H1 (cell line): ENCODE measurements around the gene CENPP. TPM values are rescaled to one million over a fixed set of nuclear protein-coding genes. Genes with fewer than 3 reads are reported as not detected.

Source experiments
- BCL11A ChIP-seq, 2 experiments: IDR thresholded peaks; one replicate each; pipeline ENCODE4 v1.6.1; 2011; ENCODE audit warnings: low read depth in 2 of 2, low read length in 2 of 2, mild to moderate bottlenecking in 2 of 2
- CHD1 ChIP-seq: IDR thresholded peaks from 2 replicates; pipeline ENCODE4 v1.6.1; 2012; ENCODE audit warnings: low read depth, low read length, improper control_type of control experiment
- PHF8 ChIP-seq: fragments of 200-600 bp; sonication (generic); conservative IDR thresholded peaks from 2 replicates; pipeline ENCODE4 v1.7.1; 2012; ENCODE audit warnings: low read depth, mild to moderate bottlenecking, inconsistent platforms, low read length, moderate library complexity
- polyA plus RNA-seq, 7 experiments: library from polyadenylated mRNA; depleted of rRNA in 3 of 7; stranded (reverse) in 5 of 7; unstranded in 2 of 7; fragments of >200 nt in 5 of 7; fragments of 200-250 nt in 2 of 7; gene quantifications; 1 replicate in 5 of 7; 2 replicates in 1 of 7; 4 replicates in 1 of 7; pipeline versions ENCODE4 v1.2.1 to v1.2.3, GENCODE V29; 2011 to 2013; ENCODE audit warnings: missing spikeins in 2 of 7, mixed read lengths in 2 of 7
- total RNA-seq: library from RNA; stranded (reverse); fragmentation: NEBNext Ultra II Directional; extraction: Animal tissue kit (Norgen Biotek cat#: 25700); gene quantifications from 2 replicates; pipeline ENCODE4 v1.2.1, GENCODE V29; 2021
- TF ChIP-seq, protein P1 (sequence below): IDR thresholded peaks from 2 replicates; pipeline ENCODE4 v1.6.1; 2012; ENCODE audit warnings: inconsistent platforms
- TF ChIP-seq, protein P2 (sequence below): IDR thresholded peaks from 2 replicates; pipeline ENCODE4 v1.6.1; 2011; ENCODE audit warnings: low read length, improper control_type of control experiment

The CENPP gene
- total and polyA plus RNA-seq, 2 of the 8 experiments (the other 6 are each of a cell fraction or from before 2014, with no cell fraction given): 2.7 to 10.8 TPM

GRCh38 chr9:92525306-92525705 lies 199.6 kb downstream of the CENPP start (continued):
- TF ChIP-seq, protein P1, sequence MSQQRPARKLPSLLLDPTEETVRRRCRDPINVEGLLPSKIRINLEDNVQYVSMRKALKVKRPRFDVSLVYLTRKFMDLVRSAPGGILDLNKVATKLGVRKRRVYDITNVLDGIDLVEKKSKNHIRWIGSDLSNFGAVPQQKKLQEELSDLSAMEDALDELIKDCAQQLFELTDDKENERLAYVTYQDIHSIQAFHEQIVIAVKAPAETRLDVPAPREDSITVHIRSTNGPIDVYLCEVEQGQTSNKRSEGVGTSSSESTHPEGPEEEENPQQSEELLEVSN: no peak
- TF ChIP-seq BCL11A (IDR thresholded peaks at IDR 0.05; ENCODE audit: low read depth in 2 of 2, low read length in 2 of 2): no peak
- TF ChIP-seq, protein P2, sequence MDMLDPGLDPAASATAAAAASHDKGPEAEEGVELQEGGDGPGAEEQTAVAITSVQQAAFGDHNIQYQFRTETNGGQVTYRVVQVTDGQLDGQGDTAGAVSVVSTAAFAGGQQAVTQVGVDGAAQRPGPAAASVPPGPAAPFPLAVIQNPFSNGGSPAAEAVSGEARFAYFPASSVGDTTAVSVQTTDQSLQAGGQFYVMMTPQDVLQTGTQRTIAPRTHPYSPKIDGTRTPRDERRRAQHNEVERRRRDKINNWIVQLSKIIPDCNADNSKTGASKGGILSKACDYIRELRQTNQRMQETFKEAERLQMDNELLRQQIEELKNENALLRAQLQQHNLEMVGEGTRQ: no peak
- TF ChIP-seq CHD1: no peak
- no peak for TF ChIP-seq PHF8
